NCI-H1417 (cell line): ENCODE data around the gene CTSZ.
"Not testable (repeated sequence)": the region's sequence is repeated elsewhere in the genome, so short reads cannot be mapped to it uniquely, and the experiment has no call there.

Experiments used
- DNase-seq, 3 experiments: peaks; one replicate each; lab custom pipeline; 2025; lab: John Stamatoyannopoulos, UW

Gene CTSZ

DNA sequence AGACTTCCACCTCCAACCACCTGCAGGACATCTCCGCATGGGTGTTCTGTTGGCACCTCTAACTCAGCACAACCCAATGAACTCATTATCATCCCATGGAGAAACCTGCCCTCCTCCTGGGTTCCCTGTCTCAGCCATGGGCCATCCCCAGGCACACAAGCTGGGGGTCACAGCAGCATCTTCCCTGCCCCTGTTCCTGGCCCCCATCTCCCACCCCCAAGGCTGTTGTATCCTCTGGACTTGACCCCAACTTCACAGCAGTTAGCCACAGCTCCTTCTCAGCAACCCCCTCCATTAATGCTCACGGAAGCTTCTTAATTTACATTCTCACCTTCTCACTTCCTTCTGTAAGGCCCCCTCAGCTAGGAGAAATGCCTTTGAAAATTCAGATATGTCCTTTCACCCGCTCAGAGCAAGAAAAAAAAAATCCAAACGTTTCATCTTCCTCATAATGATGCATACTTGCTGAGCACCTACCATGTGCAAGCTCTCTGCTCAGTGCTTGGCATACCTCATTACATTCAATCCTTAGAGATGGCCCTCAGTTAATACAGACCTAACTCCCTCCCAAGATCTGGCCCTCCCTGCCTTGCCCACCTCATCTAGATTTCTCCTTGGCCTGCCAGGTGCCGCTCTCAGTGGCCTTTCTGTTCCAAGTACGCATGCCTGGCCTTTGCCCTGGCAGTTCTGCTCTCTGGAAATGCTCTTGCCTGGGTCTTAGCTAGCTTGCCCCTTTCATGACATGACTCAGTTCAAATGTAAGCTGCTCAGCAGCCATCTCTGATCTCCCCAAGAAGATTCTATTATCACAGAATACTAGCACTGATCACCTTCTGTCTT is 28.5 kb downstream of the CTSZ start:
- DNase-seq, result no peak

DNA sequence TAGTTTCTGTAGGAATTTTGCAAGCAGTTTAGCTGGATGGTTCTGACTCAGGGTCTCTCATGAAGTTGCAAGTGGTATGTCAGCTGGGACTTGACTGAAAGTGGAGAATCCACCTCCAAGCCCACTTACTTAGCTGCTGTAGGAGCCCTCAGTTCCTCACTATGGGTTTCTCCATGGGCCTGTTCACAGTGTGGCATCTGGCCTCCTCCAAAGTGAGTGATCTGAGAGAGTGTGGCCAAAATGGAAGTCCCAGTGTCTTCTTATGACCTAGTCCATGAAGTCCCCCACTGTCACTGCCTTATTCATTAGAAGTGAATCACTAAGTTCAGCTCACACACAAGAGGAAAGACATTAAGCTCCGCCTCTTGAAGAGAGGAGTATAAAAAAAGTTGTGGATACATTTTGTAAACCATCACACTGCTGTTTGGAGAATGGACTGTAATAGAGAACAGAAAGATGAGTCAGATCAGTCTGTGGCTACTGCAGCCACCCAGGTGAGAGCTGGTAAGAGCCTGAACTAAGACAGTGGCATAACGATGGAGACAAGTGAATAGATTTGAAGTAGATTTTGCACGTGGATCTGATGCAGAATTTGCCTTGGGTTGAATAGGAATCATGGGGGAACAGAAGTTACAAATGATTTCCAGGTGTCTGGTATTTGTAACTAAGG is 30.9 kb downstream of the CTSZ start:
- DNase-seq, result no peak

DNA sequence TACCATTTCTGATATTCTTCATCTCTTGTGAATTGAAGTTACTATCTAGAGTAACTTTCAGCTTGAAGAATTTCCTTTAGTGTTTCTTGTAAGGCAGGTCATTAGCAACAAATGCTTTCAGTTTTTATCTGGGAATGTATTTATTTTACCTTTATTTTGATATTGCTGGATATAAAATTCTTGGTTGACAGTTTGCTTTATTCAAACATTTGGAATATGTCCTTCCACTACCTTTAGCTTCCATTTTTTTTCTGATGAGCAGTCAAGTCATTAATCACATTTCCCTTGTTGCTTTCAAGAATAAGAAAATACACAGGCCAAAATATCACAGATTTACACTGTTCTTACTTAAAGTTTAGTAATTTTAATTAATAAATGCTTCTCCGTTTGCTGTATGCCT is 31.7 kb downstream of the CTSZ start:
- no peak for DNase-seq

DNA sequence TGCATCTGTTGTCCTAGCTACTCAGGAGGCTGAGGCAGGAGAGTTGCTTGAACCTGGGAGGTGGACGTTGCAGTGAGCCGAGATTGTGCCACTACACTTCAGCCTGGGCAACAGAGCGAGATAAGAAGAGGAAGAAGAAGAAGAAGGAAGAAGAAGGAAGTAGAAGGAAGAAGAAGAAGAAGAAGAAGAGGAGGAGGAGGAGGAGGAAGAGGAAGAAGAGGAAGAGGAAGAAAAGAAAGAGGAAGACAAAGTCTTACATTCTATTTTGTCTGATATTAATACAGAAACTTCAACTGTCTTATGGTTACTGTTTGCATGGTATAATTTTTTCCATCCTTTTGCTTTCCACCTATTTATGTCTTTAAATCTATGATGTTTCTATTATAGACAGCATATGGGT is 33.2 kb downstream of the CTSZ start:
- DNase-seq, result no peak

DNA sequence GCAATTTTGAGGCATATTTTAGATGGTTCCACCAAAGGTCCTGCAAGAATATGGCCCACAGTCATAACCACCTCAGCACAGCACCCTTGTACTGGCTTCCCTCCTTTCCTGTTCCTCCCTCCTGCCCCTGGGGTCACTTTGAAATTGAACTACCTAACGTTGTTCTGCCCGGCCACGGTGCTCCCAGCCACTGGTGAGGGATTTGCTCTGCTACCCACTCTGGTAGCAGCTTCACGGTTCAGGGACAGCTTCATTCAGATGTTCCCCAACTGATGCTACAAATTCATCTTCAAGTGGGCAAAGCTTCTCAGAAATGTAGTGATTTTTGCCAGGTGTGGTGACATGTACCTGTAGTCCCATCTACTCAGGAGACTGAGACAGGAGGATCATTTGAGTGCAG is 33.9 kb downstream of the CTSZ start:
- DNase-seq, result no peak

DNA sequence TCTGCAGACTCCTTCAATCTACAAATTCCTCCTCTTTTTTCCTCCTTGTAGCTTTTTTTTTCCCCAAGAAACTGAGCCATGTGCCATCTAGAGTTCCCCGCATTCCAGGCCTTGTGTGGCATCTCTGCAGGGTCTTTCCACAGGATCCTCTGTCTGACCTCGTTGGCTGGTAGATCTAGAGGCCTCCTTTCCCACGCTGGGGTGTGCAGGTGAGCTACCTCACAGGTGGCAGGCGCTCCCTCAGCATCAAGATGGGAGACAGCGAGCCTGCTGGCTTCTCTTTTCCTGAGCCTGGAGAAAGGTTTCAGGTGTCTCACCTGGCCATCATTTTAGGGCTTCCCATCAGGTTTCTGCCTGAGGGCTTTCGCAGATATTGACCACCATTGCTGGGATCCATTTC is 35.6 kb downstream of the CTSZ start:
- DNase-seq, result no peak

DNA sequence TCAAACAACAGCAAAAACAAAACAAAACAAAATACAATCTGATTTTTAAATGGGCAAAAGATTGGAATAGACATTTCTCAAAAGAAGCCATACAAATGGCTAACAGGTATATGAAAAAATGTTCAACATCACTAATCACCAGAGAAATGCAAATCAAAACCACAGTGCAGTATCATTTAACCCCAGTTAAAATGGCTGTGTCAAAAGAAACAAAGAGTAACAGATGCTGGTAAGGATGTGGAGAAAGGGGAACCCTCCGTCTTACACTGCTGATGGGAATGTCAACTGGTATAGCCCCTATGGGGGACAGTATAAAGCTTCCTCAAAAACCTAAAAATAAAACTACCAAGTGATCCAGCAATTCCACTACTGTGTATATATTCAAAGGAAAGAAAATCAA is 36.9 kb downstream of the CTSZ start:
- no peak for DNase-seq

DNA sequence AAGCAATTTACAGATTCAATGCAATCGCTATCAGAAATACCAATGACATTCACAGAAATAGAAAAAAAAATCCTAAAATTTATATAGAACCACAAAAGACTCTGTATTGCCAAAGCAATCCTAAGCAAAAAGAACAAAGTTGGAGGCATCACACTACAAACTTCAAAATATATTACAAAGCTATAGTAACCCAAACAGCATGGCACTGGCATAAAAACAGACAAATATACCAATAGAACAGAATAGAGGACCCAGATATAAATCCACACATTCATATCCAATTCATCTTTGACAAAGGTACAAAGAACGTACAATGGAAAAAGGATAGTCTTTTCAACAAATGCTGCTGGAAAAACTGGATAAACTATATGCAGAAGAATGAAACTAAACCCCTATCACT is 37.6 kb downstream of the CTSZ start:
- DNase-seq, result no peak

DNA sequence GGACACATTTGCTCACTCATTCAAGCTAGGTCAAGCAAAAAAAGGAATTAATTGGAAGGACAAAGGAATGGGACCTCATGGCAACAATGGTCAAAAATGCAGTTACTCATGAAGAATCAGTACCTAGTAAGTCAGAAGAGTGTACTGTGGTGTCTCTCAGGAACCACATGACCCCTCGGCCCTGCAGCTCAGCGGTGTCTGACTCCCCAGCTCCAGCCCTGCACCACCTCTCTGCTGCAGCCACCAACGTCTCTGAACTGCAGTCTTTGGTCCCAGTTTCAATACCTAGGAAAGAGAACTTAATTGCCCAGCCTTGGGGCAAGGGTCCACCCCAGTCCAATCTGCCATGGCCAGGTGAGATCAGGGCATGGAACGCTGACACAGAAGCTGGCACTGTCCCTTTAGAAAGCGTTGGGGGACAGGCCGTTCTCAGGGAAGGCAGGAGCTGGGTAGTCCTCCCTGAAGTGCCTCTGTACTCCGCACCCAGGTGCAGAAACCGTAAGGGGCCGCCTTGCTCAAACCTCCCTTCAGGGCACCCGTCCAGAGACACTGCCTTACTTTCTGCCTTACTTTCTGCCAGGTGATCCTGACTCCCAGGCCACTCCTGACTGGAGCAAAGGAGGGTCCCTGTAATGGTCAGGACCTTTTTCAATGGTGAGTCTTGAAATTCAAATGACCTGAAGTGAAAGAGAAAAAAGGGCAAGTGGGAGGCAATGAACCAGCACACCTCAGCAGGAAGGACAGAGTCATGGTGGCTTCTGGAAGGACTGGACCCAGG is 39.2 kb downstream of the CTSZ start:
- DNase-seq, result no peak

DNA sequence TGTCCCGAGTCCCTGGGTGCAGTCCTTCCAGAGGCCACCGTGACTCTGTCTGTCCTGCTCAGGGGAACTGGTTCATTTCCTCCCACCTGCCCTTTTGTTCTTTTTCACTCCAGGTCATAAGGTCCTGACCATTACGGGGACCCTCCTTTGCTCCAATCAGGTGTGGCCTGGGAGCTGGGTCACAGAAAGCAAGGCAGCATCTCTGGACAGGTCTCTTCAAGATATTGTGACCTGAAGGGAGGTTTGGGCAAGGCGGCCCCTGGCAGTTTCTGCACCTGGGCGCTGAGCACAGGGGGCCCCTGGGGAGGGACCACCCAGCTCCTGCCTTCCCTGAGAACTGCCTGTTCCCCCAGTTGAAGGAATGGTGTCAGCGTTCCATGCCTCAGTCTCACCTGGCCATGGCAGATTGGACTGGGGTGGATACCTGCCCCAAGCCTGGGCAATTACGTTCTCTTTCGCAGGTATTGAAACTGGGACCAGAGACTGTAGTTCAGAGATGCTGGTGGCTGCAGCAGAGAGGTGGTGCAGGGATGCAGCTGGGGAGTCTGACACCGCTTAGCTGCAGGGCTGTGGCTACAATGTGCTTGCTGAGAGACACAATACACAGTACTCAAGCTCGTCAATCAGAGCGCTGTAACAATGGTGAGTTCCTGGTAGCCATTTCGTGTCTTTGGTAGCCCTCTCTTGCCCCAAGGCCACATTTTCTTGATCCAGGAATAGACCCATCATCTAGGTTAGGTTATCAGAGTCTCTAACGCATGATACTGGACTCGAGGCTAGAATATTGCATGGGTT is 41.6 kb downstream of the CTSZ start:
- DNase-seq, result peak in 1 of 3 experiments; percentile 9

DNA sequence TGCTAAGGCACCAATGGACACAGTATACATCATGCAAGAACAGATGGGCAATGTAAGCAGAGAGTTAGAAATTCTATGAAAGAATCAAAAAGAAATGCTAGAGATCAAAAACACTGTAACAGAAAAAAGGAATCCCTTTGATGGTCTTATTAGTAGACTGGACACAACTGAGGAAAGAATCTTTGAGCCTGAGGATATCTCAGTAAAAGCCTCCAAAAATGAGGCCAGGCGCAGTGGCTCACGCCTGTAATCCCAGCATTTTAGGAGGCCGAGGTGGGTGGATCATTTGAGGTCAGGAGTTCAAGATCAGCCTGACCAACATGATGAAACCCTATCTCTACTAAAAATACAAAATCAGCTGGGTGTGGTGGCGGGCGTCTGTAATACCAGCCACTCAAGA is 43.1 kb downstream of the CTSZ start:
- not testable (repeated sequence) for DNase-seq

DNA sequence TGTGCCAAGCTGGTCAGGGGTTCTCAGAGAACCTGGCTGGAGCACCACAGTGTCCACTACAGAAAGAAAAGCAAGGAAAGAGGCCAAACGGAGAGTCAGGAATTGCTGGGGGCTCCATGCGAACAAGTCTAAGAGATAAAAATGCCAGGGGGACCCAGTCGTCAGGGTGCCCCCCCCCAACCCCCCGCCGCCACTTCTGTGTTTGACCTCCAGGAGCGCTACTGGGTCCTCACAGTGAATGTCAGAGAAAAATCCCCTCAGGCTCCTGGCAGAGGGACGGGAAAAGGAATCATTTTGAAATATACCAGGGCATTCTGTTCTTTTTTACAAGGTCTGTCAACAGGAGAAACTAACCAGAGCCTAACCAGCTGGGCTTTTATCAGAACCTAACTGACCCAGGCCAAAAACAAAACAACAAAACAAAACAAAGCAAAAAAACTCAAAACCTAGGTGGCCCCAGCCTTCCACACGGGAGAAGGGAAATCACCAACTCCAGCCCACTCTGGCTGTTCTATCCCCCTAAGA is 43.9 kb downstream of the CTSZ start:
- DNase-seq, result no peak

DNA sequence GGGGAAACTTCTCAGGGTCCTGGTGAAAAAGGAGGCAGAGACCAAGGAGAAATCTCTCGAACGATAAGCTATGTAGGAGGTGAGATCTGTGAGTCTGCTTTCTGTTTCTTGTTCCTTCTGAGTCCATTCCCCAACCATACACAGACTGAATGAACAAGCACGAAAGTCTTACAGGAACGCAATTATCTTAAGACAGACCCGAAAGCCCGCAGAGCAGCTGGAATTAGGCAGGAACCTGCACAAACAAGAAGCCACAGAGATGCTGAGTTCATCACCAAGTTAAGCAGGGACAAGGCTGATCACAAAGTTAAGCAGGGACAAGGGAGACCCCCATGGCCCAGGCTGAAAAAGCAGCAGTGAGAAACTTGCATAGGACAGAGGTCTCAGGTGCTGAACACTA is 47.4 kb downstream of the CTSZ start:
- no peak for DNase-seq

DNA sequence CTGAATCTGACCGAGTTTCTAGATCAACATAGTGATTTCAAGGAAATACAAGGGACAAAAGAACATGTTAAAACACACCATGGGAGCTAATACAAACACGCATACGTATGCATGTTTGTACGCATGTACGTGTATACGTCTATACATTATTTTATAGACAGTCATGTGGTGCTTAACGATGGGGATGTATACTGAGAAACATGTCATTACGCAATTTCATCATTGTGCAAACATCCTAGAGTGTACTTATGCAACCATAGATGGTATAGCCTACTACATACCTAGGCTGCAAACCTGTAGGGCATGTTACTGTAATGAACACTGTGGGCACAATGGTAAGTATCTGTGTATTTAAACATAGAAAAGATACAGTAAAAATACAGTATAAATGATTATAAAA is 51.0 kb downstream of the CTSZ start:
- peak in 1 of 3 experiments; percentile 17 for DNase-seq

DNA sequence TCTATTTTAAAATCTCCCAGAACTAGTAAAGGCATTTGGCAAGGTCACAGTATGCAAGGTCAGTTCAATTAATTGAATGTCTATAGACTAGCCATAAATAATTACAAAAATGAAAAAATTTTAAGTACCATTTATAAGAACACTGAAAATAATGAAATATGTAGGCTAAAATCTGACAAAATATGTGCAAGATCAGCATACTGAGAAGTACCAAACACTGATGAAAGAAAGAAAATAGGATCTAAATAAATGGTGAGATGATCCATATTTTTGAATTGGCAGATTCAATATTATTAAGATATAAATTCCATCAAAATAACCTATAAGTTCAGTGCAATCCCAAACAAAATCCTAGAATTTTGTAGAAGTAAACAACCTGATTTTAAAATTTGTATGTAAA is 54.0 kb downstream of the CTSZ start:
- DNase-seq, result no peak

DNA sequence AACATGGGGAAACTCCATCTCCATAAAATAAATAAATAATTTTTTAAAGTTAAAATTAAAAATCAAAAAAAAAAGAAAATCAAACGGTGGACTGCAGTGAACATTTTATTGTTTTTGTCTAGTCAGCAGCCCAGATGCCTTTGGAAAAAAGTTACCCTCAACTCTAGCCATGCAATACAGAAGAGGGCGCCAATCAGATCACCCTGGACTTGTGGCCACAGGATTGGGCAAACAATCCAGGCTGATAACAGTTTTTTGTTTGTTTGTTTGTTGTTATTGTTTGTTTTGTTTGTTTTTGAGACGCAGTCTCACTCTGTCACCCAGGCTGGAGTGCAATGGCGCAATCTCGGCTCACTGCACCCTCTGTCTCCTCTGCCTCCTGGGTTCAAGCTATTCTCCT is 56.5 kb downstream of the CTSZ start:
- no peak for DNase-seq

DNA sequence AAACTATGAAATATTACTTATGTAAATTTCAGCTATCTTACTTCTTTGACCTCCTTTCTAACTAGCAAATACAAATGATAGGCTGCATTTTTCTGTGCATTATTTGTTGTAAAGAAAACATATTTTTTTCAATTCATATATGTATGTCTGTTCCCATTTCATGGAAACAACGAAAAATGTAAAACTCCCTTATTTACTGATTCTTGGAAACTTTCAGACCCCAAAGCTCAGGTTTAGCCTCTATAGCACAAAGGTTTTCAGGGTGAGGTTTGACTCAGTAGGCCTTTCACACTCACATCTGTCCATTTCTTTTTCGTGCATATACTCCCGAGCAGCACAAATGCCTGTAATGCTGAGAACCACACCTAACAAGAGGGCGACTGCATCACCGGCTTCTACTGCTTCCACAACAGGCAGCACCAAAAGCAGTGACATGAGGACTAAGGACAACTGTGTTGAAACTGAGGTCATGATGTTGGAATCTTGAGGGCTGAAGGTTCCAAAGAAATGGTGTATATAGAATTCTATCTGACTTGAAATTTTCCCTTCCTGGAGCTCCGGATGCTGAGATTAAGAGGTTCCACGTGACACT is 59.2 kb downstream of the CTSZ start:
- not testable (repeated sequence) for DNase-seq

DNA sequence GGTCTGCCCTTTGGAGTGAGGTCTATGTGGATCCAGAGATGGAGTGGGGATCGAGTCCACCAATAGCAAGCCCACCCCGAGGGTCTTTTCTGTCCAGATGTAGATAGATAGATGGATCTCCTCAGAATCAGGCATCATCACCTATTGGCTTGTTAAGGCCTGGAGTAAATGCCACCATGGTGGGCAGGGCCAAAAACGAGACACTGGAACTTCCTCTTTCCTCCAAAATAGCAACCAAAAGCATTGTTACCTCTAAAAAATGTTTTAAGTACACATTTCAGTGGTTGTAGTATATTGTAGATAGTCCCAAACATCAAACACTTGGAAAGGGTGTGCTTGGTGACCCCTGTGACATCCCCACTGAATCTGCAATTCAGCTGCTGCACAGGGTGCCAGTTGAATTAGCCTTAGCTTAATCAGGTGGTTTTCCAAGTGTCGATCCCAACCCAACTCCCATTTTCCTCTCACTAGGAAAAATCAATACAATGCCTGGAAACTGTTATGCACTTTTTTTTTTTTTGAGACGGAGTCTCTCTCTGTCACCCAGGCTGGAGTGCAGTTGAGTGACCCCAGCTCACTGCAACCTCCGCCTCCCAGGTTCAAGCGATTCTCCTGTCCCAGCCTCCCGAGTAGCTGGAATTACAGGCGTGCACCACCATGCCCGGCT is 61.0 kb downstream of the CTSZ start:
- no peak for DNase-seq
